Subcutaneous abdominal adipose tissue (tissue), 5 donors: ENCODE measurements around the gene EPHB4.
"Not testable (repeated sequence)": the region's sequence is repeated elsewhere in the genome, so short reads cannot be mapped to it uniquely, and the experiment has no call there.

ENCODE experiments used
- H3K27ac ChIP-seq: one replicate; pipeline ENCODE4 v1.7.0; 2013; ENCODE audit warnings: low read depth, mild to moderate bottlenecking, inconsistent platforms, low read length, moderate library complexity
- H3K27me3 ChIP-seq, 5 donors: one replicate each; pipeline ENCODE4 v1.7.0; 2013; ENCODE audit warnings: low read length in 5 of 5, inconsistent platforms in 1 of 5; ENCODE audit not compliant: control insufficient read depth in 5 of 5, insufficient read depth in 4 of 5
- H3K36me3 ChIP-seq, 5 donors: one replicate each; pipeline ENCODE4 v1.7.0; 2013; ENCODE audit warnings: low read length in 5 of 5; ENCODE audit not compliant: control insufficient read depth in 5 of 5, insufficient read depth in 5 of 5
- H3K4me1 ChIP-seq, 5 donors: one replicate each; pipeline ENCODE4 v1.7.0; 2013; ENCODE audit warnings: low read length in 5 of 5, mild to moderate bottlenecking in 3 of 5, moderate library complexity in 1 of 5; ENCODE audit not compliant: control insufficient read depth in 5 of 5, insufficient read depth in 5 of 5
- H3K4me3 ChIP-seq, 5 donors: one replicate each; pipeline ENCODE4 v1.7.0; 2013; ENCODE audit warnings: low read length in 5 of 5, low read depth in 1 of 5
- H3K9ac ChIP-seq, 5 donors: one replicate each; pipeline ENCODE4 v1.7.0; 2013; ENCODE audit warnings: low read length in 5 of 5, mild to moderate bottlenecking in 4 of 5, moderate library complexity in 3 of 5
- H3K9me3 ChIP-seq, 5 donors: one replicate each; pipeline ENCODE4 v1.7.0; 2013; ENCODE audit warnings: low read length in 5 of 5; ENCODE audit not compliant: control insufficient read depth in 5 of 5
- donor health status: healthy.
- donor health status: healthy.
- donor health status: healthy.
- donor health status: healthy.
- donor health status: healthy.

Gene EPHB4

DNA sequence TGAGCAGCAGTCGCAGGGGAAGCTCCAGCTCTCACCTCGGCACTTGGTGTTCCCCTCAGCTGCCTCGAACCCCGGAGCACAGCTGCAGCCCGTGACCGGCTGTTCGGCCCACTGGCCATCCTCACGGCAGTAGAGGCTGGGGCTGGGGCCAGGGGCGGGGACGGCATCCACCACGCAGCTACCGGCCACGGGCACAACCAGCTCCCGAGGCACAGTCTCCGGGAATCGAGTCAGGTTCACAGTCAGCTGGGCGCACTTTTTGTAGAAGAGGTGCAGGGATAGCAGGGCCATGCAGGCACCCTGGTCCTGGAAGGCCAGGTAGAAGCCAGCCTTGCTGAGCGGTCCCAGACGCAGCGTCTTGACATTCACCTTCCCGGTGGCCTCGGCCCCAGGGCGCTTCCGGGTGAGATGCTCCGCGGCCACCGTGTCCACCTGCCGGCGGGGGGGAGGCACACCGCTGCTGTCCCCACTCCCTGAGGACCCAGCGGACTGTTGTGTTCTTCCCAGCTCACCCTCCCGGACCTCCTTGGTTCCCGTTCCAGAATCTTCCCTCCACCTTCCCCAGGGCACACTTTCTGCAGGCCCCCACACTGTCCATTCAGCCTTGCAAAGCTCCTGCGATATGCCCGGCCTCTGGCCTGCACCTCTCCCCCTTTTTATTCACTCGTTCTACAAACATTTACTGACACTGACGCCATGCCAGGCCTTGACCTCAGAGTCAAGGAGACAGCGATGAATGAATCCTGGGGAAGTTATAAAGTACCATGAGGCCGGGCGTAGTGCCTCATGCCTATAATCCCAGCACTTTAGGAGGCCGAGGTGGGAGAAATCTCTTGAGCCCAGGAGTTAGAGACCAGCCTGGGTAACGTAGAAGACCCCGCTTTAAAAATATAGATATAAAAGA lies 4.8 kb downstream of the EPHB4 start:
- Histone ChIP-seq H3K36me3 (peaks cover 0 to 49% (median 37%) of the 10 kb centered on the region in 5 donors), H3K27ac (no peak overlapping the region)

GRCh38 chr7:100819586-100819985 lies 7.7 kb downstream of the EPHB4 start:
- peaks cover 0 to 10% (median 7%) of the 10 kb centered on the region in 5 donors for H3K27me3 ChIP-seq
- no peaks in the 10 kb centered on the region for H3K9me3 ChIP-seq
- H3K27ac ChIP-seq, result no peak overlapping the region
- H3K4me1 ChIP-seq, result peaks cover 0 to 7% (median 0%) of the 10 kb centered on the region in 5 donors
- H3K4me3 ChIP-seq, result no peak overlapping the region
- peaks cover 0 to 71% (median 51%) of the 10 kb centered on the region in 5 donors for H3K36me3 ChIP-seq
- H3K9ac ChIP-seq, result no peak overlapping the region

More for the DNA sequence above, 4.8 kb downstream of the EPHB4 start:
- peaks cover 11 to 23% (median 18%) of the 10 kb centered on the region in 5 donors for H3K27me3 ChIP-seq
- no peak overlapping the region for H3K9ac ChIP-seq
- H3K4me1 ChIP-seq, result peaks cover 0 to 30% (median 19%) of the 10 kb centered on the region in 5 donors
- no peak overlapping the region for H3K4me3 ChIP-seq
- no peaks in the 10 kb centered on the region for H3K9me3 ChIP-seq

GRCh38 chr7:100818825-100819224 lies 8.5 kb downstream of the EPHB4 start:
- Histone ChIP-seq H3K4me3 (no peak overlapping the region), H3K9me3 (no peaks in the 10 kb centered on the region), H3K9ac (no peak overlapping the region), H3K4me1 (peaks cover 0 to 1% (median 0%) of the 10 kb centered on the region in 5 donors), H3K27ac (no peak overlapping the region), H3K27me3 (peaks cover 0 to 4% (median 0%) of the 10 kb centered on the region in 5 donors), H3K36me3 (peaks cover 0 to 77% (median 52%) of the 10 kb centered on the region in 5 donors)

- Histone ChIP-seq H3K4me3 (no peak overlapping the region), H3K9ac (no peak overlapping the region), H3K27me3 (peaks cover 0 to under 1% (median 0%) of the 10 kb centered on the region in 5 donors), H3K27ac (no peak overlapping the region), H3K36me3 (peaks cover 0 to 77% (median 52%) of the 10 kb centered on the region in 5 donors), H3K4me1 (peaks cover 0 to 3% (median 0%) of the 10 kb centered on the region in 5 donors), H3K9me3 (no peaks in the 10 kb centered on the region)
These were observed 9.0 kb downstream of the EPHB4 start for GRCh38 chr7:100818366-100818765.

- no peak overlapping the region for H3K27ac ChIP-seq
- no peak overlapping the region for H3K9ac ChIP-seq
- peaks cover 0 to 3% (median 0%) of the 10 kb centered on the region in 5 donors for H3K4me1 ChIP-seq
- peaks cover 0 to 76% (median 53%) of the 10 kb centered on the region in 5 donors for H3K36me3 ChIP-seq
- H3K4me3 ChIP-seq, result no peak overlapping the region
- H3K27me3 ChIP-seq, result no peaks in the 10 kb centered on the region
- no peaks in the 10 kb centered on the region for H3K9me3 ChIP-seq
These were observed 10.2 kb downstream of the EPHB4 start for GRCh38 chr7:100817097-100817496.

GRCh38 chr7:100816515-100816914 lies 10.8 kb downstream of the EPHB4 start:
- H3K4me3 ChIP-seq, H3K27ac ChIP-seq, H3K27me3 ChIP-seq, H3K9me3 ChIP-seq, H3K9ac ChIP-seq, H3K4me1 ChIP-seq: not testable (repeated sequence)
- peaks cover 0 to 75% (median 50%) of the 10 kb centered on the region in 5 donors for H3K36me3 ChIP-seq

DNA sequence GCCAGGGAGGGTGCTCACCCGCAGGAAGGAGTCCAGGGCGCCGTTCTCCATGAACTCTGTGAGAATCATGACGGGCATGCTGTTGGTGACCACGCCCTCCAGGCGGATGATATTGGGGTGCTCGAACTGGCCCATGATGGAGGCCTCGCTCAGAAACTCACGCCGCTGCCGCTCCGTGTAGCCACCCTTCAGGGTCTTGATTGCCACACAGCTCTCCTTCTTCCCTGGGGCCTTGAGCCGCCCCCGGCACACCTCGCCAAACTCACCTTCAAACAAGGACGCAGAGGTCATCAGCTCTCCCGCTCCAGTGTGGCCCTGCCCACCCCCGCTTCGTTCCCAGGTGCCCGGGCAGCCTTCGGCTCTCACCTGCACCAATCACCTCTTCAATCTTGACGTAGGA lies 14.6 kb downstream of the EPHB4 start:
- H3K9me3 ChIP-seq, result no peaks in the 10 kb centered on the region
- H3K27me3 ChIP-seq, result no peaks in the 10 kb centered on the region
- H3K36me3 ChIP-seq, result peaks cover 0 to 65% (median 51%) of the 10 kb centered on the region in 5 donors

DNA sequence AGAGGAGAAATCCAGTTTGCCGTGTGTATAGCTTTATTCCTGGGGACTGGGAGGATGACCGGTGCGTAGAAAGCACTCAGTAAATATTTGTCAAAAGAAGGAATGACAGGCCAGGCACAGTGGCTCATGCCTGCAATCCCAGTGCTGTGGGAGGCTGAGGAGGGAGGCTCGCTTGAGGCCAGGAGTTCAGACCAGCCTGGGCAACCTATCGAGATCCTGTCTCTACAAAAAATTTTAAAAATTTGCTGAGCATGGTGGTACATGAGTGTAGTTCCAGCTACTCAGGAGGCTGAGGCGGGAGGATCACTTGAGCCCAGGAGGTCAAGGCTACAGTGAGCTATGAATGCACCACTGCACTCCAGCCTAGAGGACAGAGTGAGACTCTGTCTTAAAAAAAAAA lies 15.8 kb downstream of the EPHB4 start:
- Histone ChIP-seq H3K27ac (no peak overlapping the region), H3K9ac (no peak overlapping the region), H3K9me3 (no peaks in the 10 kb centered on the region), H3K36me3 (peaks cover 0 to 66% (median 59%) of the 10 kb centered on the region in 5 donors), H3K4me1 (peaks cover 0 to 3% (median 0%) of the 10 kb centered on the region in 5 donors), H3K4me3 (no peak overlapping the region), H3K27me3 (no peaks in the 10 kb centered on the region)

More for the DNA sequence above, 14.6 kb downstream of the EPHB4 start:
- H3K27ac ChIP-seq, result no peak overlapping the region
- H3K4me1 ChIP-seq, result peaks cover 0 to 3% (median 0%) of the 10 kb centered on the region in 5 donors
- no peak overlapping the region for H3K9ac ChIP-seq
- H3K4me3 ChIP-seq, result no peak overlapping the region

DNA sequence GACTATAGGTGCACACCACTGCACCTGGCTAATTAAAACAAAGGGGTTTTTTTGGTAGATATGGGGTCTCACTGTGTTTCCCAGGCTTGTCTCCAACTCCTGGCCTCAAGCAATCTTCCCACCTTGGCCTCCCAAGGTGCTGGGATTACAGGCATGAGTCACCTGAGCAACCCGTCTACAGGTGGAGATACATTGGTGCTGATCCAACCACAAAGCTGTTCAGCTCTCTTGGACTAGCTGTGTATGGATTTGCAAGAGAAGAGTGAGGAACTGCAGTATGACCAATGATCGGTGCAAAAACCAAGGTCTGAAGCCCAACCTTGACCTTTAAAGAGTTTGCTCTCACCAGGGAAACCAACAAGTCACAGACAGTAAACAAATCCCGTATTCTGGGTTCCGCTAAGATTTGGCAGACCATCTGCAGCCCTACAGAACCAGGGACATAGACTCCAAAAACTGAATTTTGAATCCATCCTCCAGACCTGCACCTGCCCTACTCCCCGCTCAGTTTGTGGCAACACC lies 18.9 kb downstream of the EPHB4 start:
- H3K27me3 ChIP-seq, result no peaks in the 10 kb centered on the region
- H3K4me1 ChIP-seq, result peaks cover 3 to 6% (median 6%) of the 10 kb centered on the region in 5 donors
- H3K9me3 ChIP-seq, result no peaks in the 10 kb centered on the region
- H3K9ac ChIP-seq, result no peak overlapping the region
- H3K36me3 ChIP-seq, result peaks cover 0 to 62% (median 58%) of the 10 kb centered on the region in 5 donors
- no peak overlapping the region for H3K4me3 ChIP-seq
- no peak overlapping the region for H3K27ac ChIP-seq

- peaks cover 0 to 53% (median 46%) of the 10 kb centered on the region in 5 donors for H3K36me3 ChIP-seq
- not testable (repeated sequence) for H3K9me3 ChIP-seq, H3K27ac ChIP-seq, H3K27me3 ChIP-seq, H3K9ac ChIP-seq, H3K4me3 ChIP-seq
- peaks cover 3 to 14% (median 11%) of the 10 kb centered on the region in 5 donors for H3K4me1 ChIP-seq
These were observed 20.4 kb downstream of the EPHB4 start for GRCh38 chr7:100806883-100807282.
